Lung (tissue), 12 donors: ENCODE data around the gene CAPN5. TPM values are rescaled to one million over a fixed set of nuclear protein-coding genes. Genes with fewer than 3 reads are reported as not detected.

Experiments
- ATAC-seq: fragments of 200-7000 bp; cut with Tn5 transposase; one replicate; pipeline ENCODE4 v1.9.1; 2020; ENCODE audit warnings: moderate number of reproducible peaks; ENCODE audit not compliant: insufficient read depth, low FRiP score
- DNase-seq, 3 donors: peaks; one replicate each; pipeline ENCODE4 v3.0.0-alpha.2; 2013 to 2017
- H3K27ac ChIP-seq, 2 donors: one replicate each; pipeline ENCODE4 v1.5.1; 2013; ENCODE audit warnings: mild to moderate bottlenecking in 2 of 2, moderate library complexity in 2 of 2, control low read depth in 1 of 2, inconsistent platforms in 1 of 2, low read depth in 1 of 2, low read length in 1 of 2
- H3K27me3 ChIP-seq, 3 donors: one replicate each; pipeline ENCODE4 v1.5.1; 2013; ENCODE audit warnings: low read length in 2 of 3; ENCODE audit not compliant: control insufficient read depth in 3 of 3, insufficient read depth in 3 of 3
- H3K36me3 ChIP-seq, 4 donors: one replicate each; pipeline ENCODE4 v1.5.1; 2013; ENCODE audit warnings: low read length in 4 of 4, mild to moderate bottlenecking in 1 of 4, moderate library complexity in 1 of 4; ENCODE audit not compliant: control insufficient read depth in 4 of 4, insufficient read depth in 4 of 4
- H3K4me1 ChIP-seq, 5 donors: one replicate each; pipeline ENCODE4 v1.5.1; 2013; ENCODE audit warnings: low read length in 5 of 5, mild to moderate bottlenecking in 2 of 5, moderate library complexity in 1 of 5; ENCODE audit not compliant: control insufficient read depth in 5 of 5, insufficient read depth in 5 of 5
- H3K4me3 ChIP-seq: one replicate; pipeline ENCODE4 v1.5.1; 2013; ENCODE audit warnings: mild to moderate bottlenecking, control low read depth, moderate library complexity
- H3K9ac ChIP-seq, 2 donors: one replicate each; pipeline ENCODE4 v1.5.1; 2013; ENCODE audit warnings: low read length in 2 of 2, control low read depth in 1 of 2; ENCODE audit not compliant: insufficient read depth in 1 of 2
- H3K9me3 ChIP-seq, 4 donors: one replicate each; pipeline ENCODE4 v1.5.1; 2013; ENCODE audit warnings: low read length in 3 of 4, mild to moderate bottlenecking in 1 of 4, moderate library complexity in 1 of 4; ENCODE audit not compliant: control insufficient read depth in 4 of 4, insufficient read depth in 3 of 4
- WGBS, 2 donors: extraction: QIAGEN DNeasy Blood & Tissue Kit; methylation state at CpG; one replicate each; pipeline ENCODE4 v1.1.7; 2013; 5-methylcytosine and 5-hydroxymethylcytosine counted together
- polyA plus RNA-seq, 2 donors: library from polyadenylated mRNA; stranded (reverse); fragments of 200-250 nt; gene quantifications; one replicate each; pipeline ENCODE4 v1.2.1, GENCODE V29; 2013
- total RNA-seq, 2 donors: library from RNA; depleted of rRNA in 1 of 2; stranded (reverse); fragments of >200 nt in 1 of 2; gene quantifications; one replicate each; pipeline ENCODE4 v1.2.1, GENCODE V29; 2014 to 2021
- TF ChIP-seq, protein P1 (sequence below): IDR thresholded peaks from 2 replicates; pipeline ENCODE4 v1.5.1; 2012; ENCODE audit warnings: mild to moderate bottlenecking; ENCODE audit errors: control extremely low read depth, extremely low read depth
- donor health status: control.
- donor health status: control.
- donor health status: Bipolar disorder and iron deficiency.
- donor health status: healthy.
- donor health status: DM: yes; HTN: yes; CAD: no.

CAPN5 gene
- total and polyA plus RNA-seq, 4 donors: 3.0 to 16.1 (median 9.4) TPM

DNA sequence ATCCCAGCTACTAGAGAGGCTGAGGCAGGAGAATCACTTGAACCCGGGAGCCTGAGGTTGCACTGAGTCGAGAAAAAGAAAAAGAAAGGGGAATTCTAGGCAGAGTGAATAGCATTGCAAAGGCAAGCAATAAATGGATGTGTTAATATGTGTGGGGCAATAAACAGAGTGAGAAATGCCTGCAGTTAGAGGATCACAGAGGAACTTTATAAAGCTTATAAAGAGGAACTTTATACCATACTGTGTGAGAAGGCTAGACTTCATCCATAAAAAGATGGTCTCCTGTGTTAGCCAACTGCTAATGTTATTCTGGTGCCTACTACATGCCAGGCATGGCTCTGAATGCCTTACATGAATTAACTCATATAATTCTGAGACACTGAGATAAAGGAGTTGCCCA is 31.7 kb upstream of the CAPN5 start:
- 63 to 71% methylated on average over 2 of the region's 2 CpGs for WGBS, 2 donors
- no peak for ATAC-seq
- TF ChIP-seq, protein P1, sequence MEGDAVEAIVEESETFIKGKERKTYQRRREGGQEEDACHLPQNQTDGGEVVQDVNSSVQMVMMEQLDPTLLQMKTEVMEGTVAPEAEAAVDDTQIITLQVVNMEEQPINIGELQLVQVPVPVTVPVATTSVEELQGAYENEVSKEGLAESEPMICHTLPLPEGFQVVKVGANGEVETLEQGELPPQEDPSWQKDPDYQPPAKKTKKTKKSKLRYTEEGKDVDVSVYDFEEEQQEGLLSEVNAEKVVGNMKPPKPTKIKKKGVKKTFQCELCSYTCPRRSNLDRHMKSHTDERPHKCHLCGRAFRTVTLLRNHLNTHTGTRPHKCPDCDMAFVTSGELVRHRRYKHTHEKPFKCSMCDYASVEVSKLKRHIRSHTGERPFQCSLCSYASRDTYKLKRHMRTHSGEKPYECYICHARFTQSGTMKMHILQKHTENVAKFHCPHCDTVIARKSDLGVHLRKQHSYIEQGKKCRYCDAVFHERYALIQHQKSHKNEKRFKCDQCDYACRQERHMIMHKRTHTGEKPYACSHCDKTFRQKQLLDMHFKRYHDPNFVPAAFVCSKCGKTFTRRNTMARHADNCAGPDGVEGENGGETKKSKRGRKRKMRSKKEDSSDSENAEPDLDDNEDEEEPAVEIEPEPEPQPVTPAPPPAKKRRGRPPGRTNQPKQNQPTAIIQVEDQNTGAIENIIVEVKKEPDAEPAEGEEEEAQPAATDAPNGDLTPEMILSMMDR: no peak
- Histone ChIP-seq H3K4me3 (no peak overlapping the region), H3K9me3 (peaks cover 0 to 2% (median 0%) of the 10 kb centered on the region in 4 donors), H3K4me1 (peaks cover 0 to 11% (median 0%) of the 10 kb centered on the region in 5 donors), H3K9ac (no peak overlapping the region), H3K36me3 (no peaks in the 10 kb centered on the region), H3K27me3 (peaks cover 0 to 7% (median 7%) of the 10 kb centered on the region in 3 donors), H3K27ac (no peak overlapping the region)
- no peak for DNase-seq

DNA sequence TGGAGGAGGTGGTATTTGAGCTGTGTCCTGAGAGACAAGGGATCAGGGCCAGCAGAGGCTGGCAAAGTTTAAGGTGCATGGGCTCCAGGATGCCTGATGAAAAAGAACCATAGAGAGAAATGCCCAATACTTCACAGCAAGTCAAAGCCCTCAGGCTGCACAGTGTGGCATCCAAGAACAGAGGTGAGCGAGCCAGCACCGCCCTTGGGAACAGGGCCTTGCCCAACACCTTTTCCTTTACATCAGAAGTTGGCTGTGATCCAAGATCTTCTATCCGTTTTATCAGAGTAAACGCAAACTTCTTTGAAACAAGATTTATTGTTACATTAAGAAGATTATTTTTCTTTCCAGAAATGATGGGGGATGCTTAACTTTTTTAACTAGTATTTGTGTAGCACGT is 31.2 kb upstream of the CAPN5 start:
- H3K27ac ChIP-seq: no peak overlapping the region
- H3K4me3 ChIP-seq: no peak overlapping the region
- peaks cover 0 to 14% (median 0%) of the 10 kb centered on the region in 5 donors for H3K4me1 ChIP-seq
- H3K9me3 ChIP-seq: peaks cover 0 to 3% (median 0%) of the 10 kb centered on the region in 4 donors
- DNase-seq (peak in 2 of 3 donors; percentile 20 to 55), ATAC-seq (no peak)
- 21 to 28% methylated on average over 5 of the region's 5 CpGs for WGBS, 2 donors
- H3K9ac ChIP-seq: no peak overlapping the region
- TF ChIP-seq, protein P1: no peak
- peaks cover 0 to 8% (median 7%) of the 10 kb centered on the region in 3 donors for H3K27me3 ChIP-seq
- no peaks in the 10 kb centered on the region for H3K36me3 ChIP-seq

DNA sequence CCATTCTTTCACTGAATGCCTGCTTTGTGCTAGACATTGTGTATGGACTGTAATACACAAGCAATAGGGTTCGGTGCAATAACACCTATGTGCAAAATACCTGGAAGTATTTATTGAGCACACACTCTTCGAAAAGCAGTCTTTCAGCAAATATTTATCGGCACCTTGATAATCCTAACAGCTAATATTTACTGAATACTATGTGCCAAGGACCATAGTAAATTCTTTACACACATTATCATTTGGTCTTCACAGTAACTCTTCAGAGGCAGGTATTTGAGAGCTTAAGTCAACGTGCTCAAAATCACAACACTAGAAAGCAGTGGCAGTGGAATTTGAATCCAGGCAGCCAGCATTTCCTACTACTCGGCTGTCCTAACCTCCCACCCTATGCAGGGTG is 30.4 kb upstream of the CAPN5 start:
- WGBS, 2 donors: 59 to 77% methylated on average over 5 of the region's 5 CpGs
- peak in 2 of 3 donors; percentile 56 to 58 for DNase-seq
- ATAC-seq: peak; percentile 17
- H3K4me1 ChIP-seq: peaks cover 0 to 14% (median 0%) of the 10 kb centered on the region in 5 donors
- H3K27ac ChIP-seq: no peak overlapping the region
- peaks cover 0 to 2% (median 0%) of the 10 kb centered on the region in 4 donors for H3K9me3 ChIP-seq
- no peak overlapping the region for H3K9ac ChIP-seq
- H3K36me3 ChIP-seq: no peaks in the 10 kb centered on the region
- TF ChIP-seq, protein P1: no peak
- H3K27me3 ChIP-seq: peaks cover 0 to 8% (median 7%) of the 10 kb centered on the region in 3 donors
- H3K4me3 ChIP-seq: no peak overlapping the region

DNA sequence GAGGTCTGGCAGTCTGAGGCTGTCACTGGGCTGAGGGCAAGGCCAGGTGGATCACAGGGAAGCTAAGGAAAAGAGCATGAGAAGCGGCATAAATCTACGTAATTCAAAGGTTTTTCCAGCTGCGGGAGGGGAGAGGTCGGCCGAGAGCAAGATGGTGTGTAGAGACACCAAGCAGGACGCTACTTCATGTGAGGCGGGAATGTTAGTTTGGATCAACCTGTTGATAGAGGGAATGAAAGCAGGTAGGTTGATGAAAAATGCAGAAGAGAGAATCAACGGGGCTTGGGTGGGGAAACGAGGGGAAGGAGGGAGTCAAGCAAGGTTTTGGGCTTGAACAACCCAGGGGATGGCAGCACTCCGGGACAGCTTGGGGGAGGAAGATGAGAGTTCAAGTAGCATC is 29.7 kb upstream of the CAPN5 start:
- Histone ChIP-seq H3K9me3 (peaks cover 0 to 2% (median 0%) of the 10 kb centered on the region in 4 donors), H3K9ac (no peak overlapping the region), H3K4me1 (peaks cover 0 to 14% (median 0%) of the 10 kb centered on the region in 5 donors), H3K27me3 (peaks cover 0 to 8% (median 7%) of the 10 kb centered on the region in 3 donors), H3K27ac (no peak overlapping the region), H3K4me3 (no peak overlapping the region), H3K36me3 (no peaks in the 10 kb centered on the region)
- DNase-seq (no peak), ATAC-seq (no peak)
- 73 to 79% methylated on average over 10 of the region's 10 CpGs for WGBS, 2 donors
- TF ChIP-seq, protein P1: no peak
